Central memory CD4-positive, alpha-beta T cell (primary cell): ENCODE results near the gene MRPL20.
"Not testable (repeated sequence)": the region's sequence is repeated elsewhere in the genome, so short reads cannot be mapped to it uniquely, and the experiment has no call there.

Source experiments
- DNase-seq: peaks from one replicate; pipeline ENCODE4 v3.0.0; 2022

The MRPL20 gene

GRCh38 chr1:1380860-1381259, 26.2 kb downstream of the MRPL20 start:
- no peak for DNase-seq

GRCh38 chr1:1377540-1378205, 29.4 kb downstream of the MRPL20 start:
- DNase-seq = no peak

- no peak for DNase-seq
Observed at GRCh38 chr1:1376551-1377226, 30.4 kb downstream of the MRPL20 start.

- DNase-seq = peak; percentile 97
Observed at GRCh38 chr1:1374929-1375662, 32.0 kb downstream of the MRPL20 start, which contains the start of gene AURKAIP1. Gene AURKAIP1, minus strand, starts transcription at chr1:1375207. Its CDS starts 451 bp downstream, at chr1:1374756.

- DNase-seq = no peak
Observed at GRCh38 chr1:1374589-1374928, 32.5 kb downstream of the MRPL20 start.

GRCh38 chr1:1373815-1374588, 33.1 kb downstream of the MRPL20 start:
- no peak for DNase-seq

- DNase-seq = no peak
Observed at GRCh38 chr1:1373051-1373814, 33.9 kb downstream of the MRPL20 start.

GRCh38 chr1:1371746-1372711, 35.1 kb downstream of the MRPL20 start:
- peak; percentile 71 for DNase-seq

GRCh38 chr1:1371364-1371745, 35.7 kb downstream of the MRPL20 start:
- peak; percentile 94 for DNase-seq

- no peak for DNase-seq
Observed at GRCh38 chr1:1370771-1371300, 36.3 kb downstream of the MRPL20 start.

GRCh38 chr1:1370094-1370493, 37.0 kb downstream of the MRPL20 start:
- not testable (repeated sequence) for DNase-seq

GRCh38 chr1:1367315-1367714, 39.8 kb downstream of the MRPL20 start:
- DNase-seq = no peak

GRCh38 chr1:1366699-1367066, 40.4 kb downstream of the MRPL20 start:
- no peak for DNase-seq

GRCh38 chr1:1365875-1366698, 41.0 kb downstream of the MRPL20 start:
- no peak for DNase-seq

GRCh38 chr1:1364266-1364665, 42.8 kb downstream of the MRPL20 start:
- DNase-seq = no peak

GRCh38 chr1:1361982-1362423, 45.1 kb downstream of the MRPL20 start:
- no peak for DNase-seq

GRCh38 chr1:1361233-1361981, 45.7 kb downstream of the MRPL20 start:
- DNase-seq = no peak

GRCh38 chr1:1360506-1361169, 46.5 kb downstream of the MRPL20 start:
- no peak for DNase-seq
